Mesendoderm (in vitro differentiated cells): ENCODE measurements around the gene PRM3.

Experiments used
- DNase-seq: peaks from one replicate; pipeline ENCODE4 v3.0.0; 2013
- H2AK5ac ChIP-seq: 2 replicates; pipeline ENCODE4 v1.6.1; 2013; ENCODE audit warnings: low read length, inconsistent platforms
- H2BK120ac ChIP-seq: 2 replicates; pipeline ENCODE4 v1.6.1; 2013; ENCODE audit warnings: low read depth, mild to moderate bottlenecking, low read length, moderate library complexity, mixed read lengths
- H2BK15ac ChIP-seq: replicated peaks from 2 replicates; pipeline ENCODE4 v1.6.1; 2013; ENCODE audit warnings: low read depth, mild to moderate bottlenecking, moderate library complexity
- H2BK5ac ChIP-seq: 2 replicates; pipeline ENCODE4 v1.6.1; 2013; ENCODE audit warnings: low read length, inconsistent platforms
- H3K18ac ChIP-seq: 2 replicates; pipeline ENCODE4 v1.6.1; 2013; ENCODE audit warnings: mild to moderate bottlenecking, low read length, mixed read lengths
- H3K23ac ChIP-seq: one replicate; pipeline ENCODE4 v1.6.1; 2013; ENCODE audit warnings: low read length
- H3K27ac ChIP-seq: 2 replicates; pipeline ENCODE4 v1.5.1; 2013; ENCODE audit warnings: low read depth, mild to moderate bottlenecking, inconsistent platforms, low read length, moderate library complexity
- H3K27me3 ChIP-seq: 2 replicates; pipeline ENCODE4 v1.6.1; 2013; ENCODE audit warnings: low read length, control low read depth, mild to moderate bottlenecking, inconsistent platforms; ENCODE audit not compliant: insufficient read depth, poor library complexity
- H3K36me3 ChIP-seq: 2 replicates; pipeline ENCODE4 v1.6.1; 2013; ENCODE audit warnings: low read length, inconsistent platforms; ENCODE audit not compliant: control insufficient read depth, insufficient read depth
- H3K4ac ChIP-seq: one replicate; pipeline ENCODE4 v1.6.1; 2013; ENCODE audit warnings: low read depth, mild to moderate bottlenecking, low read length, moderate library complexity
- H3K4me1 ChIP-seq: 2 replicates; pipeline ENCODE4 v1.6.1; 2013; ENCODE audit warnings: low read depth, low read length, inconsistent platforms; ENCODE audit not compliant: control insufficient read depth
- H3K4me2 ChIP-seq: 2 replicates; pipeline ENCODE4 v1.6.1; 2013; ENCODE audit warnings: low read length
- H3K4me3 ChIP-seq: 2 replicates; pipeline ENCODE4 v1.5.1; 2013; ENCODE audit warnings: mild to moderate bottlenecking, low read length
- H3K56ac ChIP-seq: one replicate; pipeline ENCODE4 v1.6.1; 2013; ENCODE audit warnings: low read length
- H3K79me1 ChIP-seq: 2 replicates; pipeline ENCODE4 v1.6.1; 2013; ENCODE audit warnings: low read length, inconsistent platforms
- H3K79me2 ChIP-seq: 2 replicates; pipeline ENCODE4 v1.6.1; 2013; ENCODE audit warnings: mild to moderate bottlenecking, low read length; ENCODE audit not compliant: control insufficient read depth, insufficient read depth
- H3K9ac ChIP-seq: 2 replicates; pipeline ENCODE4 v1.6.1; 2013; ENCODE audit warnings: low read length, inconsistent platforms
- H4K5ac ChIP-seq: one replicate; pipeline ENCODE4 v1.6.1; 2013; ENCODE audit warnings: low read length
- H4K8ac ChIP-seq: one replicate; pipeline ENCODE4 v1.6.1; 2013; ENCODE audit warnings: low read depth, mild to moderate bottlenecking, control low read depth, low read length, moderate library complexity
- WGBS: extraction: QIAGEN DNeasy Blood & Tissue Kit; methylation state at CpG from one replicate; pipeline ENCODE4 v1.1.7; 2013; ENCODE audit warnings: low lambda C conversion rate, missing lambda C conversion rate; ENCODE audit not compliant: insufficient coverage; ENCODE audit errors: extremely low coverage; 5-methylcytosine and 5-hydroxymethylcytosine counted together

PRM3 gene

GRCh38 chr16:11236461-11237254 lies 36.8 kb downstream of the PRM3 start:
- no peak overlapping the region for H2BK120ac ChIP-seq
- no peak overlapping the region for H3K56ac ChIP-seq
- H3K4ac ChIP-seq = no peak overlapping the region
- H3K9ac ChIP-seq = no peak overlapping the region
- H3K27ac ChIP-seq = no peak overlapping the region
- H3K79me1 ChIP-seq = no peaks in the 10 kb centered on the region
- H3K79me2 ChIP-seq = no peaks in the 10 kb centered on the region
- H4K5ac ChIP-seq = no peak overlapping the region
- H3K4me3 ChIP-seq = no peak overlapping the region
- H3K36me3 ChIP-seq = no peaks in the 10 kb centered on the region
- H2AK5ac ChIP-seq = no peak overlapping the region
- no peak overlapping the region for H4K8ac ChIP-seq
- WGBS = no CpG with 5 or more reads among the region's 10 CpGs
- no peaks in the 10 kb centered on the region for H3K4me1 ChIP-seq
- no peak overlapping the region for H3K23ac ChIP-seq
- H2BK5ac ChIP-seq = no peak overlapping the region
- no peak for DNase-seq
- H2BK15ac ChIP-seq = no peak overlapping the region
- no peaks in the 10 kb centered on the region for H3K27me3 ChIP-seq
- no peak overlapping the region for H3K18ac ChIP-seq
- no peak overlapping the region for H3K4me2 ChIP-seq

- WGBS = no CpG with 5 or more reads among the region's 5 CpGs
- Histone ChIP-seq H3K79me2 (no peaks in the 10 kb centered on the region), H3K56ac (no peak overlapping the region), H3K27me3 (no peaks in the 10 kb centered on the region), H3K27ac (no peak overlapping the region), H3K4me1 (no peaks in the 10 kb centered on the region), H3K23ac (no peak overlapping the region), H2BK120ac (no peak overlapping the region), H3K36me3 (no peaks in the 10 kb centered on the region), H4K8ac (no peak overlapping the region), H3K79me1 (no peaks in the 10 kb centered on the region), H3K4ac (no peak overlapping the region), H3K9ac (no peak overlapping the region), H2AK5ac (no peak overlapping the region), H3K18ac (no peak overlapping the region), H2BK15ac (no peak overlapping the region), H3K4me3 (no peak overlapping the region), H2BK5ac (no peak overlapping the region), H4K5ac (no peak overlapping the region), H3K4me2 (no peak overlapping the region)
- no peak for DNase-seq
Measured at GRCh38 chr16:11235703-11235991, 37.8 kb downstream of the PRM3 start.

GRCh38 chr16:11234884-11235702 lies 38.3 kb downstream of the PRM3 start:
- Histone ChIP-seq H3K18ac (no peak overlapping the region), H3K36me3 (no peaks in the 10 kb centered on the region), H3K9ac (no peak overlapping the region), H3K56ac (no peak overlapping the region), H3K23ac (no peak overlapping the region), H3K79me1 (no peaks in the 10 kb centered on the region), H4K5ac (no peak overlapping the region), H2AK5ac (no peak overlapping the region), H3K27me3 (no peaks in the 10 kb centered on the region), H3K4me2 (no peak overlapping the region), H2BK15ac (no peak overlapping the region), H2BK120ac (no peak overlapping the region), H3K4me3 (no peak overlapping the region), H3K4ac (no peak overlapping the region), H3K27ac (no peak overlapping the region), H2BK5ac (no peak overlapping the region), H3K79me2 (no peaks in the 10 kb centered on the region), H4K8ac (no peak overlapping the region), H3K4me1 (no peaks in the 10 kb centered on the region)
- no peak for DNase-seq
- WGBS = no CpG with 5 or more reads among the region's 13 CpGs

DNA sequence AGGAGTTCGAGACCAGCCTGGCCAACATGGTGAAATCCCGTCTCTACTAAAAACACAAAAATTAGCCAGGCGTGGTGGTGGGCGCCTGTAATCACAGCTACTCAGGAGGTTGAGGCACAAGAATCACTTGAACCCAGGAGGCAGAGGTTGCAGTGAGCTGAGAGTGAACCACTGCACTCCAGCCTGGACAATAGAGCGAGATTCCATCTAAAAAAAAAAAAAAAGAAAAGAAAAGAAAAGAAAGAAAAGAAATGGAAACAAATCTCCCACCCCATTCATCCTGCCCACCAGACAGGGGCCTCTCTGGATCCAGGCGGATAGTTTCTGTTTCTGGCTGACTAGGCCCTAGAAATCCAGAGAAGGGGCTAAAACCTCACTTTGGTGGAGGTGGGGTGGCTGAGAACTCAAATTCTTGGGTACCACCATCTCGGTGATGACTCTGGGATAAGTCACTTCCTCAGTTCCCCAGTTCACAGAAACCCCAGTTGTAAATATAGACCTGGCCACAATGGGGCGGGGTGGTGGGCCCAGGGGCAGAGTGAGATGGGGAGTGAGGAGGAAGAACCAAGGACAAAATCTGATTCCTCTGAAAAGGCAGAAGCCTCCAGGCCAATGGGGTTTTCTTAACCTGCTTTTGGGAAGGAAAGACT lies 39.6 kb downstream of the PRM3 start:
- H3K36me3 ChIP-seq = no peaks in the 10 kb centered on the region
- H3K9ac ChIP-seq = no peak overlapping the region
- H3K23ac ChIP-seq = no peak overlapping the region
- no peak overlapping the region for H3K4ac ChIP-seq
- no peak overlapping the region for H3K56ac ChIP-seq
- H3K27ac ChIP-seq = no peak overlapping the region
- peak; percentile 29 for DNase-seq
- no peak overlapping the region for H4K5ac ChIP-seq
- H2AK5ac ChIP-seq = no peak overlapping the region
- no peak overlapping the region for H3K18ac ChIP-seq
- H3K79me1 ChIP-seq = no peaks in the 10 kb centered on the region
- no peaks in the 10 kb centered on the region for H3K27me3 ChIP-seq
- no peak overlapping the region for H2BK15ac ChIP-seq
- WGBS = no CpG with 5 or more reads among the region's 8 CpGs
- no peaks in the 10 kb centered on the region for H3K4me1 ChIP-seq
- H2BK120ac ChIP-seq = no peak overlapping the region
- H2BK5ac ChIP-seq = no peak overlapping the region
- H3K79me2 ChIP-seq = no peaks in the 10 kb centered on the region
- no peak overlapping the region for H3K4me2 ChIP-seq
- no peak overlapping the region for H3K4me3 ChIP-seq
- no peak overlapping the region for H4K8ac ChIP-seq

DNA sequence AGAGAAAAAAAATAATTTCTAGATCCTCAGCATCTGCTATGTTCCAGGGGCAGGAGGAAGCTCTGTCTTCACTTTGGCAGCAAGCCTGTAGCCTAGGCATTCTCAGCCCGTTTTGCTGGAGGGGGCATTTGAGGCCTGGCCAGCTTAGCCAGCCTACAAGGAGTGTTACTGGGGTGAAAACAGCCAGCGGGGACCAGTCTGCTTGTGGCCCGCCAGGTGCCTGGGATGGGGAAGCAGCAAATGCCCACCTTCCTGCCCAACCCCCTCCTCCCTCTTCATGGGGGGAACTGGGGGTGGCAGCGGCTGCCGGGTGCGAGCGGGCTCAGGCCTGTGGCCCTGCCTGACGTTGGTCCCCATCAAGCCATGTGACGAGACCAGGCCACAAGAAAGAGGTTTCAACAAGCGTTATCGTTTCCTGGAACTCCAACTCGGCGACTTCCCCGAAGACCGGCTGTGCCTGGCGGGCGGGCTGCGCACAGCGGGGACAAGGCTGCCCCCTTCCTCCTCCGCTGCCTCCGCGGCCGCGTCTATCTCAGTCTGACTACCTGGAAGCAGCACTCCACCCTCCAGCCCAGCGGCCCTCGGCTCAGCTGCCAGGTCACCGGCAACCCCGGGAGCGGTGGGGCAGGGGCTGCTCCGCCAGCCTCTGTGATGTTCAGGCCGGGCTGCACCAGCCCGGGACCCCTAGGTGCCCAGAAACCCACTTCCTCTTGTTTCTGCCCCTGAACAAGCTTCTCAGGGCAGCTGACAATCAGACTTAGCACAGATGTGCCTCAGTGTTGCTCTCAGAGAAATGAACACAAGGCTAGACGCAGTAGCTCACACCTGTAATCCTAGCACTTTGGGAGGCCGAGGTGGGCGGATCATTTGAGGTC lies 40.3 kb downstream of the PRM3 start:
- no CpG with 5 or more reads among the region's 35 CpGs for WGBS
- Histone ChIP-seq H3K18ac (no peak overlapping the region), H3K4me2 (no peak overlapping the region), H3K36me3 (no peaks in the 10 kb centered on the region), H3K4me1 (no peaks in the 10 kb centered on the region), H2BK5ac (no peak overlapping the region), H2BK15ac (no peak overlapping the region), H3K79me1 (no peaks in the 10 kb centered on the region), H3K79me2 (no peaks in the 10 kb centered on the region), H4K8ac (no peak overlapping the region), H2AK5ac (no peak overlapping the region), H3K4me3 (no peak overlapping the region), H4K5ac (peak overlapping the region; percentile 39), H3K23ac (no peak overlapping the region), H2BK120ac (no peak overlapping the region), H3K27ac (no peak overlapping the region), H3K4ac (no peak overlapping the region), H3K9ac (peak overlapping the region; percentile 20), H3K56ac (peak overlapping the region; percentile 82), H3K27me3 (no peaks in the 10 kb centered on the region)
- DNase-seq = peak; percentile 35
